HepG2 (cell line): ENCODE results near the gene CDT1. TPM values are rescaled to one million over a fixed set of nuclear protein-coding genes. Genes with fewer than 3 reads are reported as not detected.

Source experiments
- ASH2L ChIP-seq: fragments of 300-600, 200-600 bp; sonication (generic); IDR thresholded peaks from 2 replicates; pipeline ENCODE4 v1.7.0; 2017; ENCODE audit warnings: low read depth, mild to moderate bottlenecking, moderate library complexity, mixed read lengths, low read length; ENCODE audit not compliant: insufficient read length
- BHLHE40 ChIP-seq: IDR thresholded peaks from 2 replicates; pipeline ENCODE4 v1.6.1; 2011; ENCODE audit warnings: low read length, improper control_type of control experiment
- HNRNPL ChIP-seq: fragments of 200-400 bp; formaldehyde crosslinking; IDR thresholded peaks from 2 replicates; pipeline ENCODE4 v1.6.1; 2017; ENCODE audit warnings: mild to moderate bottlenecking, low read depth, low read length
- HOXA7 ChIP-seq: sonication (generic); formaldehyde crosslinking; IDR thresholded peaks from 2 replicates; pipeline ENCODE4 v1.8.1; 2022; ENCODE audit warnings: mild to moderate bottlenecking, missing genetic modification reagents, moderate library complexity
- MTF1 ChIP-seq: sonication (generic); formaldehyde crosslinking; IDR thresholded peaks from 2 replicates; pipeline ENCODE4 v1.5.0; 2020; ENCODE audit warnings: missing genetic modification reagents
- NPAS2 ChIP-seq: sonication (generic); formaldehyde crosslinking; IDR thresholded peaks from 2 replicates; pipeline ENCODE4 v1.8.0; 2022; ENCODE audit warnings: mild to moderate bottlenecking, missing genetic modification reagents, borderline replicate concordance
- NR1H2 ChIP-seq: sonication (generic); formaldehyde crosslinking; IDR thresholded peaks from 2 replicates; pipeline ENCODE4 v1.8.1; 2022; ENCODE audit warnings: low read depth, missing genetic modification reagents, borderline replicate concordance
- PAF1 ChIP-seq: IDR thresholded peaks from 2 replicates; pipeline ENCODE4 v1.6.1; 2016; ENCODE audit warnings: missing genetic modification reagents, missing compliant biosample characterization
- PAX8 ChIP-seq: sonication (generic); formaldehyde crosslinking; IDR thresholded peaks from 2 replicates; pipeline ENCODE4 v1.8.0; 2022; ENCODE audit warnings: mild to moderate bottlenecking, missing genetic modification reagents, borderline replicate concordance
- RARG ChIP-seq: sonication (generic); formaldehyde crosslinking; IDR thresholded peaks from 2 replicates; pipeline ENCODE4 v1.4.0; 2020; ENCODE audit warnings: low read depth, mild to moderate bottlenecking, missing genetic modification reagents
- RCOR2 ChIP-seq: IDR thresholded peaks from 2 replicates; pipeline ENCODE4 v1.6.1; 2016; ENCODE audit warnings: missing biosample characterization, missing genetic modification reagents
- RFX1 ChIP-seq: fragments of 450-650 bp; IDR thresholded peaks from 2 replicates; pipeline ENCODE4 v1.6.1; 2017
- ZMAT3 ChIP-seq: sonication (generic); formaldehyde crosslinking; conservative IDR thresholded peaks from 2 replicates; pipeline ENCODE4 v1.7.0; 2021; ENCODE audit warnings: missing genetic modification reagents
- ZNF543 ChIP-seq: sonication (generic); formaldehyde crosslinking; IDR thresholded peaks from 2 replicates; pipeline ENCODE4 v1.4.0; 2020; ENCODE audit warnings: mild to moderate bottlenecking, missing genetic modification reagents
- ZNF589 ChIP-seq: sonication (generic); formaldehyde crosslinking; conservative IDR thresholded peaks from 2 replicates; pipeline ENCODE4 v1.8.0; 2022; ENCODE audit warnings: mild to moderate bottlenecking, moderate library complexity, missing genetic modification reagents
- ZNF737 ChIP-seq: sonication (generic); formaldehyde crosslinking; IDR thresholded peaks from 2 replicates; pipeline ENCODE4 v1.5.0; 2020; ENCODE audit warnings: missing genetic modification reagents, mild to moderate bottlenecking, borderline replicate concordance
- ZSCAN30 ChIP-seq: sonication (generic); formaldehyde crosslinking; IDR thresholded peaks from 2 replicates; pipeline ENCODE4 v1.5.0; 2020; ENCODE audit warnings: mild to moderate bottlenecking, missing genetic modification reagents
- ZZZ3 ChIP-seq: sonication (generic); formaldehyde crosslinking; IDR thresholded peaks from 2 replicates; pipeline ENCODE4 v1.4.0; 2020; ENCODE audit warnings: missing genetic modification reagents, mild to moderate bottlenecking, borderline replicate concordance
- polyA plus RNA-seq, 8 experiments: library from polyadenylated mRNA; depleted of rRNA in 3 of 8; stranded (reverse) in 7 of 8; unstranded in 1 of 8; fragments of >200 nt; fragmentation: Illumina TruSeq in 4 of 8; extraction: Trizol in 4 of 8; gene quantifications; 2 replicates each; pipeline versions ENCODE4 v1.2.1 to v1.2.3, GENCODE V29; 2011 to 2016; ENCODE audit warnings: low read depth in 4 of 8, missing spikeins in 1 of 8, mixed read lengths in 1 of 8; ENCODE audit not compliant: insufficient read depth in 1 of 8
- total RNA-seq, 5 experiments: library from RNA; depleted of rRNA; stranded (reverse); fragments of >200 nt; fragmentation: Illumina TruSeq; extraction: Trizol; gene quantifications; 2 replicates each; pipeline ENCODE4 v1.2.3, GENCODE V29; 2016; ENCODE audit warnings: low read depth in 1 of 5
- TF ChIP-seq, protein P1 (sequence below): fragments of 450-650 bp; IDR thresholded peaks from 2 replicates; pipeline ENCODE4 v1.6.1; 2016
- TF ChIP-seq, protein P2 (sequence below): sonication (generic); formaldehyde crosslinking; IDR thresholded peaks from 2 replicates; pipeline ENCODE4 v1.4.0; 2020; ENCODE audit warnings: missing genetic modification reagents, borderline replicate concordance
- TF ChIP-seq, protein P3 (sequence below): sonication (generic); formaldehyde crosslinking; IDR thresholded peaks from 2 replicates; pipeline ENCODE4 v1.4.0; 2020; ENCODE audit warnings: missing genetic modification reagents
- TF ChIP-seq, protein P4 (sequence below): sonication (generic); formaldehyde crosslinking; conservative IDR thresholded peaks from 2 replicates; pipeline ENCODE4 v1.4.0; 2020; ENCODE audit warnings: missing genetic modification reagents

The CDT1 gene
- total and polyA plus RNA-seq, 2 of the 13 experiments (the other 11 are each of a cell fraction or from before 2014, with no cell fraction given), result 23.1 to 23.8 TPM

DNA sequence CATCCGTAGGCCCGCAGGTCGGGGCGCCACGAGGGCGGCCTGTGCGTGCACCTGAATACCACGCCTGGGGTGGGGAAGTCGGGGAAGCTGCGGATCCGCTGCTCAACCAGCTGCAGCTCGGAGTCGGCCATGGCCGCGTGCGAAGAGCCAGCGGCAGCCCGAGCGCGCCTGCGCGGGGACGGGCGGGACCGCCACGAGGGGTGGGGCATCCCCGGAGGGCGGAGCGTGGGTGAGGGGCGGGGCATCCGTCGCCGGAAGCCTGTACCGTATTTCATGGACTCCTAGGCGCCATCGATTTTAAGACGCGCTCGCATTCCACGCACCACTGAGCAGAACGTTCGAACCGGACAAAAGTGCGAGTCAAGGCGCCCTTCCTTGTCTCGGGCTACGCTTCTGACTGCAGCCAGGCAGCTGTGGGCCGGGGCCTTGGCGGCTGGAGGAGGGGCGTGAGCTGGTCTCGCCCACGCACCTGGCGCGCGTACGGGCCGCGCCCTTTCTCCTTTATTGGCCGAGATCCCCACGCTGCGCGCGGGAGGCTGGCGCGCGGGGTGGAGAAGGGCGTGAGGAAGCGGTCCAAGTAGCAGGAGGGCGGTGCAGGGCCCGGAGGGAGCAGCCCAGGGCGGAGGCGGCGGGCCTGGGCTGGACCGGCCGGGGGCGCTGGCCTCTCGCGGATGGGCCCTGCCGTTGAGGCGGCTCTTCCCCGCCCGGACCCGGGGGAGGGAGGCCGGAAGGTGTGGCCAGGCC is 8.4 kb downstream of the CDT1 start, which contains the start of gene APRT (continued):
- TF ChIP-seq, protein P1, sequence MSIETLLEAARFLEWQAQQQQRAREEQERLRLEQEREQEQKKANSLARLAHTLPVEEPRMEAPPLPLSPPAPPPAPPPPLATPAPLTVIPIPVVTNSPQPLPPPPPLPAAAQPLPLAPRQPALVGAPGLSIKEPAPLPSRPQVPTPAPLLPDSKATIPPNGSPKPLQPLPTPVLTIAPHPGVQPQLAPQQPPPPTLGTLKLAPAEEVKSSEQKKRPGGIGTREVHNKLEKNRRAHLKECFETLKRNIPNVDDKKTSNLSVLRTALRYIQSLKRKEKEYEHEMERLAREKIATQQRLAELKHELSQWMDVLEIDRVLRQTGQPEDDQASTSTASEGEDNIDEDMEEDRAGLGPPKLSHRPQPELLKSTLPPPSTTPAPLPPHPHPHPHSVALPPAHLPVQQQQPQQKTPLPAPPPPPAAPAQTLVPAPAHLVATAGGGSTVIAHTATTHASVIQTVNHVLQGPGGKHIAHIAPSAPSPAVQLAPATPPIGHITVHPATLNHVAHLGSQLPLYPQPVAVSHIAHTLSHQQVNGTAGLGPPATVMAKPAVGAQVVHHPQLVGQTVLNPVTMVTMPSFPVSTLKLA, result peak; percentile 55; the same call in 1 of the 2 replicates
- no peak for TF ChIP-seq MTF1 (CRISPR knock-in tag)
- no peak for TF ChIP-seq PAX8 (CRISPR knock-in tag)
- TF ChIP-seq ZNF543 (CRISPR knock-in tag), result peak; percentile 98
- TF ChIP-seq, protein P2, sequence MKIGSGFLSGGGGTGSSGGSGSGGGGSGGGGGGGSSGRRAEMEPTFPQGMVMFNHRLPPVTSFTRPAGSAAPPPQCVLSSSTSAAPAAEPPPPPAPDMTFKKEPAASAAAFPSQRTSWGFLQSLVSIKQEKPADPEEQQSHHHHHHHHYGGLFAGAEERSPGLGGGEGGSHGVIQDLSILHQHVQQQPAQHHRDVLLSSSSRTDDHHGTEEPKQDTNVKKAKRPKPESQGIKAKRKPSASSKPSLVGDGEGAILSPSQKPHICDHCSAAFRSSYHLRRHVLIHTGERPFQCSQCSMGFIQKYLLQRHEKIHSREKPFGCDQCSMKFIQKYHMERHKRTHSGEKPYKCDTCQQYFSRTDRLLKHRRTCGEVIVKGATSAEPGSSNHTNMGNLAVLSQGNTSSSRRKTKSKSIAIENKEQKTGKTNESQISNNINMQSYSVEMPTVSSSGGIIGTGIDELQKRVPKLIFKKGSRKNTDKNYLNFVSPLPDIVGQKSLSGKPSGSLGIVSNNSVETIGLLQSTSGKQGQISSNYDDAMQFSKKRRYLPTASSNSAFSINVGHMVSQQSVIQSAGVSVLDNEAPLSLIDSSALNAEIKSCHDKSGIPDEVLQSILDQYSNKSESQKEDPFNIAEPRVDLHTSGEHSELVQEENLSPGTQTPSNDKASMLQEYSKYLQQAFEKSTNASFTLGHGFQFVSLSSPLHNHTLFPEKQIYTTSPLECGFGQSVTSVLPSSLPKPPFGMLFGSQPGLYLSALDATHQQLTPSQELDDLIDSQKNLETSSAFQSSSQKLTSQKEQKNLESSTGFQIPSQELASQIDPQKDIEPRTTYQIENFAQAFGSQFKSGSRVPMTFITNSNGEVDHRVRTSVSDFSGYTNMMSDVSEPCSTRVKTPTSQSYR, result peak; percentile 16; the same call in 1 of the 2 replicates
- TF ChIP-seq HNRNPL, result no peak
- TF ChIP-seq ZNF589 (CRISPR knock-in tag), result peak; percentile 50
- no peak for TF ChIP-seq HOXA7 (CRISPR knock-in tag)
- TF ChIP-seq NR1H2 (CRISPR knock-in tag), result peak; percentile 74
- TF ChIP-seq RCOR2 (CRISPR knock-in tag), result peak; percentile 66
- TF ChIP-seq NPAS2 (CRISPR knock-in tag), result no peak
- TF ChIP-seq ZMAT3 (CRISPR knock-in tag), result peak; percentile 93
- TF ChIP-seq RFX1, result no peak
- no peak; the same call in 1 of the 2 replicates for TF ChIP-seq ZSCAN30 (CRISPR knock-in tag)
- TF ChIP-seq ZZZ3 (CRISPR knock-in tag), result peak; percentile 80
- peak; percentile 83 for TF ChIP-seq ASH2L
- TF ChIP-seq, protein P3, sequence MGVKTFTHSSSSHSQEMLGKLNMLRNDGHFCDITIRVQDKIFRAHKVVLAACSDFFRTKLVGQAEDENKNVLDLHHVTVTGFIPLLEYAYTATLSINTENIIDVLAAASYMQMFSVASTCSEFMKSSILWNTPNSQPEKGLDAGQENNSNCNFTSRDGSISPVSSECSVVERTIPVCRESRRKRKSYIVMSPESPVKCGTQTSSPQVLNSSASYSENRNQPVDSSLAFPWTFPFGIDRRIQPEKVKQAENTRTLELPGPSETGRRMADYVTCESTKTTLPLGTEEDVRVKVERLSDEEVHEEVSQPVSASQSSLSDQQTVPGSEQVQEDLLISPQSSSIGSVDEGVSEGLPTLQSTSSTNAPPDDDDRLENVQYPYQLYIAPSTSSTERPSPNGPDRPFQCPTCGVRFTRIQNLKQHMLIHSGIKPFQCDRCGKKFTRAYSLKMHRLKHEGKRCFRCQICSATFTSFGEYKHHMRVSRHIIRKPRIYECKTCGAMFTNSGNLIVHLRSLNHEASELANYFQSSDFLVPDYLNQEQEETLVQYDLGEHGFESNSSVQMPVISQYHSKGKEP (CRISPR knock-in tag), result no peak; the same call in 1 of the 2 replicates
- no peak for TF ChIP-seq PAF1 (CRISPR knock-in tag)
- peak; percentile 97 for TF ChIP-seq RARG (CRISPR knock-in tag)
- no peak for TF ChIP-seq ZNF737
- TF ChIP-seq, protein P4, sequence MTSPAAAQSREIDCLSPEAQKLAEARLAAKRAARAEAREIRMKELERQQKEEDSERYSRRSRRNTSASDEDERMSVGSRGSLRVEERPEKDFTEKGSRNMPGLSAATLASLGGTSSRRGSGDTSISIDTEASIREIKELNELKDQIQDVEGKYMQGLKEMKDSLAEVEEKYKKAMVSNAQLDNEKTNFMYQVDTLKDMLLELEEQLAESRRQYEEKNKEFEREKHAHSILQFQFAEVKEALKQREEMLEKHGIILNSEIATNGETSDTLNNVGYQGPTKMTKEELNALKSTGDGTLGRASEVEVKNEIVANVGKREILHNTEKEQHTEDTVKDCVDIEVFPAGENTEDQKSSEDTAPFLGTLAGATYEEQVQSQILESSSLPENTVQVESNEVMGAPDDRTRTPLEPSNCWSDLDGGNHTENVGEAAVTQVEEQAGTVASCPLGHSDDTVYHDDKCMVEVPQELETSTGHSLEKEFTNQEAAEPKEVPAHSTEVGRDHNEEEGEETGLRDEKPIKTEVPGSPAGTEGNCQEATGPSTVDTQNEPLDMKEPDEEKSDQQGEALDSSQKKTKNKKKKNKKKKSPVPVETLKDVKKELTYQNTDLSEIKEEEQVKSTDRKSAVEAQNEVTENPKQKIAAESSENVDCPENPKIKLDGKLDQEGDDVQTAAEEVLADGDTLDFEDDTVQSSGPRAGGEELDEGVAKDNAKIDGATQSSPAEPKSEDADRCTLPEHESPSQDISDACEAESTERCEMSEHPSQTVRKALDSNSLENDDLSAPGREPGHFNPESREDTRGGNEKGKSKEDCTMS, result no peak
- peak; percentile 38; the same call in 1 of the 2 replicates for TF ChIP-seq BHLHE40
